A673 (cell line): ENCODE data around the gene NECTIN3.

Source experiments
- EZH2 ChIP-seq: fragments of 200-600 bp; sonication (generic); IDR thresholded peaks from 2 replicates; pipeline ENCODE4 v1.6.1; 2017; ENCODE audit warnings: borderline replicate concordance, low read depth, mild to moderate bottlenecking, mixed read lengths, antibody characterized with exemption, low read length; ENCODE audit not compliant: poor library complexity, severe bottlenecking
- TF ChIP-seq, protein P1 (sequence below): fragments of 300-800, 200-600 bp; sonication (generic); conservative IDR thresholded peaks from 2 replicates; pipeline ENCODE4 v1.5.1; 2017; ENCODE audit warnings: low read depth, mild to moderate bottlenecking, antibody characterized with exemption, low read length, moderate library complexity, mixed read lengths

- TF ChIP-seq, protein P1, sequence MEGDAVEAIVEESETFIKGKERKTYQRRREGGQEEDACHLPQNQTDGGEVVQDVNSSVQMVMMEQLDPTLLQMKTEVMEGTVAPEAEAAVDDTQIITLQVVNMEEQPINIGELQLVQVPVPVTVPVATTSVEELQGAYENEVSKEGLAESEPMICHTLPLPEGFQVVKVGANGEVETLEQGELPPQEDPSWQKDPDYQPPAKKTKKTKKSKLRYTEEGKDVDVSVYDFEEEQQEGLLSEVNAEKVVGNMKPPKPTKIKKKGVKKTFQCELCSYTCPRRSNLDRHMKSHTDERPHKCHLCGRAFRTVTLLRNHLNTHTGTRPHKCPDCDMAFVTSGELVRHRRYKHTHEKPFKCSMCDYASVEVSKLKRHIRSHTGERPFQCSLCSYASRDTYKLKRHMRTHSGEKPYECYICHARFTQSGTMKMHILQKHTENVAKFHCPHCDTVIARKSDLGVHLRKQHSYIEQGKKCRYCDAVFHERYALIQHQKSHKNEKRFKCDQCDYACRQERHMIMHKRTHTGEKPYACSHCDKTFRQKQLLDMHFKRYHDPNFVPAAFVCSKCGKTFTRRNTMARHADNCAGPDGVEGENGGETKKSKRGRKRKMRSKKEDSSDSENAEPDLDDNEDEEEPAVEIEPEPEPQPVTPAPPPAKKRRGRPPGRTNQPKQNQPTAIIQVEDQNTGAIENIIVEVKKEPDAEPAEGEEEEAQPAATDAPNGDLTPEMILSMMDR, result no peak
- no peak for TF ChIP-seq EZH2
These were observed 93.8 kb downstream of the NECTIN3 start for GRCh38 chr3:111165411-111165810.
